Measurements from ENCODE around the gene TXNRD3.
"Not testable (repeated sequence)": the region's sequence is repeated elsewhere in the genome, so short reads cannot be mapped to it uniquely, and the experiment has no call there.

DNA sequence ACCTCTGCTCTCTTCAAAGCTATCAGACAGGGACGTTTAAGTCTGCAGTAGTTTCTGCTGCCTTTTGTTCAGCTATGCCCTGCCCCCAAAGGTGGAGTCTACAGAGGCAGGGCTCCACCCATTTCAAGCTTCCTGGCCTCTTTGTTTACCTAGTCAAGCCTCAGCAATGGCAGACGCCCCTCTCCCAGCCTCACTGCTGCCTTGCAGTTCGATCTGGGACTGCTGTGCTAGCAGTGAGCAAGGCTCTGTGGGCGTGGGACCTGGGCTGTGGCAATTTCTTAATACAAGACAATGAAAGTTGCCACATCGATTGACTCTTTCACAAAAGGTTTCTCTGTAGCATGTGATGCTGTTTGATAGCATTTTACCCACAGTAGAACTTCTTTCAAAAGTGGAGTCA is 63.4 kb downstream of the TXNRD3 start:
- not testable (repeated sequence) for TF ChIP-seq CTCF, POLR2A (IDR thresholded peaks at IDR 0.05)

All from Peyer's patch (tissue), 4 donors.